ENCODE data around the gene CORO7.

The CORO7 gene

DNA sequence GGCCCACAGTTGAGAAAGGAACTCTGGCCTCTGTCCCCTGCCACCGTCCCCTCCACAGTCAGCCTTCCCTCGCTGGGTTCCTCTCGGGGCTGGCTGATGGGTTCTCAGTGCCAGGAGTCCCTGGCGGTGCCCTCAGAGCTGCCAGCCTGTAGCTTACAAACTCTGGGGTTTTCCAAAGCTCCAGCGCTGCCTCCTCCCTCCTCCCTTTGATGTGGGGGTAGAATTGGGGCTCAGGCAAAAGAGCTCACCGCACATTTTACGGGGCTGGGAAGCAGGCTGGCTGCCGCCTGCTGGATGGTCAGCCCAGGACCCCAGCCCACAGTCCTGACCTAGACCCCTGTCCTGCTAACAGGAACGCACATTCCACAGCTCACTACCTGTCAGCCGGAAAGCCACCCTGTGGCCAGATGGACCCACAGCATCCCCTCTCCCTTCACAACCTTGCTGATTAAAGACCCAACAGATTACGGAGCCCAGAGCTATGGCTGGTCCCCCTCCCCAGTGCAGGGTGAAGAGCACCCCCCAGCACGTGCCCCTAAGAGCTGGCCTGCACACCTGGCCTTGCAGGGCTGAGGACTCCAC, 38.7 kb downstream of the CORO7 start:
- H2BK120ac ChIP-seq (ENCODE audit: low read depth, low read length) = no peak overlapping the region
- H2AK5ac ChIP-seq (ENCODE audit: low read length) = peak overlapping the region; percentile 25
- peaks cover 19% of the 10 kb centered on the region for H3K4me1 ChIP-seq (ENCODE audit: control insufficient read depth, low read depth, low read length)
- no peak overlapping the region for H4K8ac ChIP-seq (ENCODE audit: low read depth, low read length)
- peak overlapping the region; percentile 30 for H3K56ac ChIP-seq (ENCODE audit: low read length)
- H3K18ac ChIP-seq (ENCODE audit: low read length) = peak overlapping the region; percentile 5
- H2BK5ac ChIP-seq (ENCODE audit: low read length) = no peak overlapping the region
- no peak overlapping the region for H3K27ac ChIP-seq (ENCODE audit: low read depth, low read length)
- H3K79me2 ChIP-seq (ENCODE audit: control insufficient read depth, insufficient read depth, low read length) = no peaks in the 10 kb centered on the region
- no peak overlapping the region for H4K5ac ChIP-seq (ENCODE audit: low read length)
- no peak overlapping the region for H3K23ac ChIP-seq (ENCODE audit: low read length)
- no peak overlapping the region for H3K9ac ChIP-seq (ENCODE audit: low read length)
- no peak overlapping the region for H3K4me3 ChIP-seq (ENCODE audit: low read length)
- no peaks in the 10 kb centered on the region for H3K27me3 ChIP-seq (ENCODE audit: insufficient read depth, low read length, poor library complexity)
- H3K79me1 ChIP-seq (ENCODE audit: low read length) = peaks cover 2% of the 10 kb centered on the region
- no peak overlapping the region for H2BK15ac ChIP-seq (replicated peaks; ENCODE audit: low read depth)
- no peak overlapping the region for H3K4ac ChIP-seq (ENCODE audit: low read depth, low read length)
- H3K4me2 ChIP-seq (ENCODE audit: low read length) = no peak overlapping the region
- no CpG with 5 or more reads among the region's 12 CpGs for WGBS (ENCODE audit: extremely low coverage, insufficient coverage, low lambda C conversion rate)
- no peaks in the 10 kb centered on the region for H3K36me3 ChIP-seq (ENCODE audit: control insufficient read depth, insufficient read depth, low read length)
- peak; percentile 67 for DNase-seq

DNA sequence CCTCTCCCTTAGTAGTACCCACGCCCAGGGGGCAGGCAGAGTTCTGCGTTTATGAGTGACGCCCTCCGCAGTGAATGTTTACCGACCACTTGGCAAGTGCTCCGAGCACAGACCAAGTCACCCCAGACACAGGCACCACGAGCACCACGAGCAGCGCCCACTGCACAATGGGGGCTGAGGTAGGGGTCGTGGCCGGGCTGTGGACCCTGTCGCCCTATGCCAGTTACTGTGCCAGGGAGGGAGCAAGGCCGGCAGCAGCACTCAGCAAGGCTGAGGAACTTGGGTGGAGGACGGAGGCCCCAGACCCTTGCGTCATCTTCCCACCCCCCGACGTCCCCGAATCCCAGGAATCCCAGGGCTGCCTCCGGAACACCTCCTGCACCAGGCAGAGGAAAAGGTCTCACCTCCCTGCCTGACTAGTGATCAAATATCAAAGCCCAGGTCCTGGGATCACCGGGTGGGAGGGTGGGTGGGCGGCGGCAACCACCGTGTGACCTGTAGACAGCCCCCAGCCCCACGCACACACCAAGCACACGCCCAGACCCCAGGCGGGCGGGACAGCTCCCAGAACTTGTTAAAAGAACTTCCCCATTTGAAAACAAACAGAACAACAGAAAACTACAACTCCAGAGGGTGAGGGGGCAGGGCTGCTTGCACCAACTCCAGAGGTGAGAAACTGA, 39.4 kb downstream of the CORO7 start:
- Histone ChIP-seq H3K9ac (ENCODE audit: low read length) (peak overlapping the region; percentile 24), H2AK5ac (ENCODE audit: low read length) (peak overlapping the region; percentile 51), H2BK120ac (ENCODE audit: low read depth, low read length) (no peak overlapping the region), H3K23ac (ENCODE audit: low read length) (peak overlapping the region; percentile 97), H3K4me3 (ENCODE audit: low read length) (no peak overlapping the region), H3K27ac (ENCODE audit: low read depth, low read length) (peak overlapping the region; percentile 7), H3K27me3 (ENCODE audit: insufficient read depth, low read length, poor library complexity) (no peaks in the 10 kb centered on the region), H3K18ac (ENCODE audit: low read length) (peak overlapping the region; percentile 5), H3K36me3 (ENCODE audit: control insufficient read depth, insufficient read depth, low read length) (no peaks in the 10 kb centered on the region), H3K4ac (ENCODE audit: low read depth, low read length) (peak overlapping the region; percentile 22), H4K5ac (ENCODE audit: low read length) (no peak overlapping the region), H3K79me1 (ENCODE audit: low read length) (peaks cover 2% of the 10 kb centered on the region), H3K4me2 (ENCODE audit: low read length) (no peak overlapping the region), H3K4me1 (ENCODE audit: control insufficient read depth, low read depth, low read length) (peaks cover 24% of the 10 kb centered on the region), H3K56ac (ENCODE audit: low read length) (peak overlapping the region; percentile 75), H2BK5ac (ENCODE audit: low read length) (peak overlapping the region; percentile 50), H3K79me2 (ENCODE audit: control insufficient read depth, insufficient read depth, low read length) (no peaks in the 10 kb centered on the region), H4K8ac (ENCODE audit: low read depth, low read length) (no peak overlapping the region), H2BK15ac (replicated peaks; ENCODE audit: low read depth) (no peak overlapping the region)
- DNase-seq = peak; percentile 72
- WGBS (ENCODE audit: extremely low coverage, insufficient coverage, low lambda C conversion rate) = no CpG with 5 or more reads among the region's 27 CpGs

DNA sequence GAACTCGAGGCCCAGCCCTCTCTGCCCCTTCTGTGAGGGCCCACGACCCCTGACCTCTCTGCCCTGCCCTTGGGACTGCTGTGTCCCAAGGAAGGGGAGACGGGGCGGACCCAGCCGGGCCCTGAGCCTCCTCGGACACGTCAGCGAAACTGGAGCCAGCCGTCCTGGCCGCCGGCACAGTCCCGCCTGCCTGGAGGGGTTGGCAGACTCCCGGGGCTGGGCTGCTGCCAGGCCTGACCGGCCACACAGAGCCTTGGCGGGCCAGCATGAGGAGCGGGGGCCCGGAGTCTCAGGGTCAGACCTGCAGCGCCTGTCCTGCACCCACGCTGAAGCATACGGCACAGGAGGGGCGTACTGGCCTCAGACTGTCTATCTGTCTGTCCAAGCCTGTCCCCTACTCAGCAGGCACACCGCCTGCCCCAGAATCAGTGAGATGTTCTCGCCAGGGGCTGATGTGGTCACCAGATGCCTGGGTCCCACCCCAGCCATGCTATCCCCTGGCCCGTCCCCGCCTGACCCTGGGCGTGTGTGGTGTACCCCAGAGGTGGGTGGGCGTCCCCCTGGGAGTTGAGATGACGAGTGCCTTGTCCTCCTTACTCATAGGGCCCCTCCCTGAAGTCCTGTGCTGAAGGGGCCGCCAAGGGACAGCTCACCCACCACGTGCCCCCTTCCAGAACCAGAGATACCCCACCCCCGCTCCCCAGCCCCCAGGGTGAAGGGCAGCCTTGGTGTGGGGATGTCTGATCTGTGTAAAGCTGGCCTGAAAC, 40.1 kb downstream of the CORO7 start:
- no peak overlapping the region for H2BK5ac ChIP-seq (ENCODE audit: low read length)
- H2BK120ac ChIP-seq (ENCODE audit: low read depth, low read length) = no peak overlapping the region
- no peaks in the 10 kb centered on the region for H3K27me3 ChIP-seq (ENCODE audit: insufficient read depth, low read length, poor library complexity)
- H3K23ac ChIP-seq (ENCODE audit: low read length) = peak overlapping the region; percentile 97
- no peak overlapping the region for H3K18ac ChIP-seq (ENCODE audit: low read length)
- peak overlapping the region; percentile 22 for H3K4ac ChIP-seq (ENCODE audit: low read depth, low read length)
- no peak overlapping the region for H2BK15ac ChIP-seq (replicated peaks; ENCODE audit: low read depth)
- DNase-seq = no peak
- H3K9ac ChIP-seq (ENCODE audit: low read length) = no peak overlapping the region
- WGBS (ENCODE audit: extremely low coverage, insufficient coverage, low lambda C conversion rate) = no CpG with 5 or more reads among the region's 31 CpGs
- no peak overlapping the region for H3K27ac ChIP-seq (ENCODE audit: low read depth, low read length)
- H3K36me3 ChIP-seq (ENCODE audit: control insufficient read depth, insufficient read depth, low read length) = no peaks in the 10 kb centered on the region
- peaks cover 24% of the 10 kb centered on the region for H3K4me1 ChIP-seq (ENCODE audit: control insufficient read depth, low read depth, low read length)
- H3K79me1 ChIP-seq (ENCODE audit: low read length) = peaks cover 2% of the 10 kb centered on the region
- peak overlapping the region; percentile 75 for H3K56ac ChIP-seq (ENCODE audit: low read length)
- H3K4me2 ChIP-seq (ENCODE audit: low read length) = no peak overlapping the region
- H3K4me3 ChIP-seq (ENCODE audit: low read length) = no peak overlapping the region
- H2AK5ac ChIP-seq (ENCODE audit: low read length) = no peak overlapping the region
- no peak overlapping the region for H4K8ac ChIP-seq (ENCODE audit: low read depth, low read length)
- H3K79me2 ChIP-seq (ENCODE audit: control insufficient read depth, insufficient read depth, low read length) = no peaks in the 10 kb centered on the region
- no peak overlapping the region for H4K5ac ChIP-seq (ENCODE audit: low read length)

DNA sequence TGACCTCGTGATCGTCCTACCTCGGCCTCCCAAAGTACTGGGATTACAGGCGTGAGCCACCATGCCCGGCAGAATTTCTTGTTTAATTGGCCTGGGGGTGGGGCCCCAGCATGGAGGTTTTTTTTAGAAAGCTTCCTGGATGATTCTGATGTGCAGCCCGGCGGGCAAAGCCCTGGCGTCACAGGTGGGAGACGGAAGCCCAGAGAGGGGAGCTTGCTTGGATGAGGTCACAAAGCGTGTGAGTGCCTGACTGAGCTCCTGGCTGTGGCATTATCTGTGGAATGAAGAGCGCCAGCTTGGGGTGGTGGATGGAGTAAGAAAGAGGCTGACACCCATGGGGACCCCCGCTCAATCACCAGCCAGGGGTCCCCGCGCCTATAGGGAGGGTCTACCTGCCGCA, 40.7 kb downstream of the CORO7 start:
- Histone ChIP-seq H2BK15ac (replicated peaks; ENCODE audit: low read depth) (no peak overlapping the region), H3K79me1 (ENCODE audit: low read length) (peaks cover 2% of the 10 kb centered on the region), H3K36me3 (ENCODE audit: control insufficient read depth, insufficient read depth, low read length) (no peaks in the 10 kb centered on the region), H2BK5ac (ENCODE audit: low read length) (no peak overlapping the region), H3K23ac (ENCODE audit: low read length) (no peak overlapping the region), H3K18ac (ENCODE audit: low read length) (no peak overlapping the region), H4K8ac (ENCODE audit: low read depth, low read length) (no peak overlapping the region), H2BK120ac (ENCODE audit: low read depth, low read length) (no peak overlapping the region), H3K9ac (ENCODE audit: low read length) (no peak overlapping the region), H3K4me3 (ENCODE audit: low read length) (no peak overlapping the region), H2AK5ac (ENCODE audit: low read length) (no peak overlapping the region), H3K4me2 (ENCODE audit: low read length) (no peak overlapping the region), H3K4ac (ENCODE audit: low read depth, low read length) (no peak overlapping the region), H4K5ac (ENCODE audit: low read length) (no peak overlapping the region), H3K56ac (ENCODE audit: low read length) (no peak overlapping the region), H3K27me3 (ENCODE audit: insufficient read depth, low read length, poor library complexity) (no peaks in the 10 kb centered on the region), H3K4me1 (ENCODE audit: control insufficient read depth, low read depth, low read length) (peaks cover 24% of the 10 kb centered on the region), H3K27ac (ENCODE audit: low read depth, low read length) (no peak overlapping the region), H3K79me2 (ENCODE audit: control insufficient read depth, insufficient read depth, low read length) (no peaks in the 10 kb centered on the region)
- no CpG with 5 or more reads among the region's 15 CpGs for WGBS (ENCODE audit: extremely low coverage, insufficient coverage, low lambda C conversion rate)
- DNase-seq = no peak

DNA sequence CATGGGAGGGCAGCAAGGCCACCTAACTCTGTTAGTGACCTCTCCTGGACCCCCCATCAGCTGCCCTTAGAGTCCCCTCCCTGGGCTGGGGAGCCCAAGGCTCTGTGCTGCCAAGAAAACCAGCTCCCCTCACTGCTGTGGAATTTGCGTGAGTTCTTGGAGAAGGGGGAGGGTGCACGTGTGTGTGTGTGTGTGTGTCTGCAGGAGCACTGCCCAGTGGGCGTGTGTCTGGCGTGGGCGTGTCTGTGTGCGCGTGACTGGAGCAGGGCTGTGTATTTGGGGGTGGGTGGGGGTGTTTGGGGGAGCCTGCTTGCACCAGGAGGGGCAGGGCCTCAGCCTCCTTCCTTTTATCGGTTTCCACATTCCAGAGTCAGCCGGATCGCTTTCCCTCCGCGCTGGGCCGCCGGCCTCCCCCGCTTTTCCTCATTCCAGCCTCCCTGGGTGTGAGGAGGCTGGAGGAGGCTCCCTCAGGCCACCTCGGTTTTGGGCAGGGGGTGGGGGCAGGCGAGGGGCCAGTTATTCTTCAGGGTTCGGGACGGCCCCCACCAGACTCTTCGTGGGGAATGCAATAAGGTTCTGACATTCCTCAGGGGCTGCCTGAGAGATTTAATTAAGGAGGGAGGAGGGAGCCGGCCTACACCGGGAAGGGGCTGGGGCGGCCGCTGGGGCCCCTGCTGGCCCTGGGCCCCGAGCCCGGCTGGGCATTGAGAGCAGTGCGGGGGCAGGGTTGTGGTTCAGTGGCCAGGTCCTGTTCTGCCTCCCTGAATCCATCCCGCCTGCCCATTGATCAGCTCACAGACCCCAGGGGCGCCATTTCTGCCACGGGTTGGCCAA, 42.3 kb downstream of the CORO7 start:
- peak overlapping the region; percentile 35 for H2BK5ac ChIP-seq (ENCODE audit: low read length)

More for the DNA sequence above, 42.3 kb downstream of the CORO7 start:
- peak overlapping the region; percentile 78 for H3K56ac ChIP-seq (ENCODE audit: low read length)
- WGBS (ENCODE audit: extremely low coverage, insufficient coverage, low lambda C conversion rate) = no CpG with 5 or more reads among the region's 30 CpGs
- peak overlapping the region; percentile 47 for H3K27ac ChIP-seq (ENCODE audit: low read depth, low read length)
- no peak overlapping the region for H3K4me3 ChIP-seq (ENCODE audit: low read length)
- H3K9ac ChIP-seq (ENCODE audit: low read length) = peak overlapping the region; percentile 56
- H3K79me1 ChIP-seq (ENCODE audit: low read length) = peaks cover 2% of the 10 kb centered on the region
- peak overlapping the region; percentile 68 for H2AK5ac ChIP-seq (ENCODE audit: low read length)
- DNase-seq = peak; percentile 83
- H3K23ac ChIP-seq (ENCODE audit: low read length) = peak overlapping the region; percentile 66
- H3K4me1 ChIP-seq (ENCODE audit: control insufficient read depth, low read depth, low read length) = peaks cover 24% of the 10 kb centered on the region
- H3K27me3 ChIP-seq (ENCODE audit: insufficient read depth, low read length, poor library complexity) = no peaks in the 10 kb centered on the region
- no peak overlapping the region for H2BK120ac ChIP-seq (ENCODE audit: low read depth, low read length)
- no peaks in the 10 kb centered on the region for H3K79me2 ChIP-seq (ENCODE audit: control insufficient read depth, insufficient read depth, low read length)
- H3K4ac ChIP-seq (ENCODE audit: low read depth, low read length) = peak overlapping the region; percentile 7
- H3K18ac ChIP-seq (ENCODE audit: low read length) = peak overlapping the region; percentile 20
- no peak overlapping the region for H4K5ac ChIP-seq (ENCODE audit: low read length)
- no peaks in the 10 kb centered on the region for H3K36me3 ChIP-seq (ENCODE audit: control insufficient read depth, insufficient read depth, low read length)
- no peak overlapping the region for H2BK15ac ChIP-seq (replicated peaks; ENCODE audit: low read depth)
- H4K8ac ChIP-seq (ENCODE audit: low read depth, low read length) = no peak overlapping the region
- peak overlapping the region; percentile 34 for H3K4me2 ChIP-seq (ENCODE audit: low read length)

Data from mesendoderm (in vitro differentiated cells).